NCI-H2029 treated with DMSO at 0.1 percent for 48 hours (cell line): ENCODE results near the gene TSPAN19.

ENCODE experiments used
- DNase-seq: peaks from one replicate; lab custom pipeline; 2025; lab: John Stamatoyannopoulos, UW

TSPAN19 gene

DNA sequence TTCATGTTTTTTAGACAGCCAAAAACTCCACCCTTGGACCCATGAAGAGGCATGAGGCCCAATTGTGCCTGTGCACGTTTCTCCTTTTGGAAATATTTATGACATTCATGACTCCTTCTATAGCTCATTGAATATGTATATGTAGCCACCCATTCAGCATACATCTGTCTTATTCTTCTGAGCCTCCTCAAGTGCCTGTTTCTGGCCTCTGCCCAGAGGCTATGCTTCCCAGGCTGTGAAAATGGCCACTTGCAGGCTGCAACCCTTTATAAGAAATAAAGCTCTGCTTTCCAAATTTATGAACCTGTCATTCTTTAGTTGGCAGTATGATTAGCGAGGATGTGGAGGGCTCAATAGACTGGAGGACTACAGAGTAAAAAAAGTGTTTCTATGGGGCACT is 35.3 kb downstream of the TSPAN19 start:
- no peak for DNase-seq

GRCh38 chr12:84998341-84998740 is 37.7 kb downstream of the TSPAN19 start:
- no peak for DNase-seq

- no peak for DNase-seq
Observed at GRCh38 chr12:84996759-84997158, 39.3 kb downstream of the TSPAN19 start.

GRCh38 chr12:84995641-84996040 is 40.4 kb downstream of the TSPAN19 start:
- DNase-seq, result no peak

GRCh38 chr12:84994426-84994825 is 41.7 kb downstream of the TSPAN19 start:
- no peak for DNase-seq

- DNase-seq, result no peak
Observed at GRCh38 chr12:84986586-84986985, 49.5 kb downstream of the TSPAN19 start.

DNA sequence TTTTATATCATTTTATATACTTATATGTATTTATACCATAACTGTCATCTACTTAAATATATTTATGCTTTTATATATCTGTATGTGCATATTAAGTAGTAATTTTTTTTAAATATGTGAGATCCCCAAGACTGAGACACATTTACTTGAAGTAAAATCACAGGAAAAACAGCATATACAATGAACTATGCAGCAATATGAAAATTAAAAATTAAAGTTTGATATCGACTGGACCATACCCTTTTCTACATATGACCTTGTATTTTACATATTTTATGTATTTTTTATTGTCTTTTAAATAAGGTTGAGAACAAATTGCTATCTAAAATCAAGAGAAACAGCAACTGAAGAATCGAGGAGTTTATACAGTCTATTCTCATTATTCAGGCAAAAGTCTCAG is 50.0 kb downstream of the TSPAN19 start:
- DNase-seq, result no peak

GRCh38 chr12:84983289-84983688 is 52.8 kb downstream of the TSPAN19 start:
- no peak for DNase-seq

DNA sequence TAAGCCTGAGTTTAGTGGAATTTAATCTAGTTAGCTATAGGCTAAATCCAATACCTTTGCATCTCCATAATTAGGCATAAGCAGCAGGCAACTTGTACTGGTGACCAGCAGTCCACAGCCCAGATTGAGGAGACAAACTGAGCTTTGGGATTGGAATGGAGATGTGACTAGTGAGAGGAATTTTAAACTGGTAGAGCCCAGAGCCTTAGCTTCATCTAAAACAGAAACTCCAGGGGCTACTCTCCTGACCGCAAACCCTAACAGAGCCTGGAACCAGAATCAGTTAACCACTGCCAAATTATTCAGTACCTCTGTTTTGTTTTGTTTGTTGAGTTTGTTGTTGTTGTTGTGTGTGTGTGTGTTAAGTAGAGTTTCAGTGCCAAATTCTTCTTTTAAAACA is 53.2 kb downstream of the TSPAN19 start:
- no peak for DNase-seq

GRCh38 chr12:84978921-84979320 is 57.2 kb downstream of the TSPAN19 start:
- no peak for DNase-seq

GRCh38 chr12:84976133-84976532 is 59.9 kb downstream of the TSPAN19 start:
- DNase-seq, result no peak

DNA sequence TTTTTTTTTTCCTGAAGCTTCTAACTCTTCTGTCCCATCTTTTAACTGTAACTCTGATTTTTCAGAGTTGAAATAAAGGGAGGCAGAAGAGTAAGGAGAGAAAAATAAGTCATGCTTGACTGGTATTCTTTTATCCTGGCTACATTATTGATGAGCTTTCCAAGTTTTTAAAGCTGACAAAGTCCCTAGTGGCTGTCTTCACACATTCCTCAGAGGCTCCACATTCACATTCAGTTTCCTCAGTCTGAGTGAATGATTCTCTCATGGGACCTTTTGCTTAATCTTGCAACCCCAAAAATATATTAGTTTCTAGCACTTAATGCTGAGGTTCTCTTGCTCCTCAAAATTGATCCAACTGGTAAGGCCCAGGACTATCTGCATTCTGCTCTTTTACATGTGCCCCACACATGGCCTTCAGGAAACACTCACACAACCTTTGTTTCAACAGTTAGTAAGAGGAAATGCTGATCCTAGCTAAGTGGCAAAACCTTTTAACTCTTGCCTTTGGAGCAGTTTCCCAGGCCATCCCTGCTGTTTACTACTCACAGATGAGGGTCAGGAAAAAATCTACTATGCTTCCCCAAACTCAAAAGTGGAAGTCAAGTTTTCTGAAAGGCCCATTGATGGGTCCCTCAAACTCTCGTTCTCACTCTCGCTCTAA is 61.8 kb downstream of the TSPAN19 start:
- no peak for DNase-seq

GRCh38 chr12:84973026-84973425 is 63.1 kb downstream of the TSPAN19 start:
- DNase-seq, result no peak

- no peak for DNase-seq
Observed at GRCh38 chr12:84969226-84969625, 66.9 kb downstream of the TSPAN19 start.
